ENCODE measurements around the gene ICAM4. TPM values are rescaled to one million over a fixed set of nuclear protein-coding genes. Genes with fewer than 3 reads are reported as not detected.

The ICAM4 gene
- total RNA-seq, 1 donor from 2014 or later, result 0.52 TPM

- ATAC-seq (no peak), DNase-seq (no peak)
- intact Hi-C loops (cut with micrococcal nuclease), result no loop called here
These were observed 22.7 kb downstream of the ICAM4 start, which contains the start of gene ZGLP1 for GRCh38 chr19:10309423-10309822. ZGLP1 (minus strand) TSS chr19:10309815.

DNA sequence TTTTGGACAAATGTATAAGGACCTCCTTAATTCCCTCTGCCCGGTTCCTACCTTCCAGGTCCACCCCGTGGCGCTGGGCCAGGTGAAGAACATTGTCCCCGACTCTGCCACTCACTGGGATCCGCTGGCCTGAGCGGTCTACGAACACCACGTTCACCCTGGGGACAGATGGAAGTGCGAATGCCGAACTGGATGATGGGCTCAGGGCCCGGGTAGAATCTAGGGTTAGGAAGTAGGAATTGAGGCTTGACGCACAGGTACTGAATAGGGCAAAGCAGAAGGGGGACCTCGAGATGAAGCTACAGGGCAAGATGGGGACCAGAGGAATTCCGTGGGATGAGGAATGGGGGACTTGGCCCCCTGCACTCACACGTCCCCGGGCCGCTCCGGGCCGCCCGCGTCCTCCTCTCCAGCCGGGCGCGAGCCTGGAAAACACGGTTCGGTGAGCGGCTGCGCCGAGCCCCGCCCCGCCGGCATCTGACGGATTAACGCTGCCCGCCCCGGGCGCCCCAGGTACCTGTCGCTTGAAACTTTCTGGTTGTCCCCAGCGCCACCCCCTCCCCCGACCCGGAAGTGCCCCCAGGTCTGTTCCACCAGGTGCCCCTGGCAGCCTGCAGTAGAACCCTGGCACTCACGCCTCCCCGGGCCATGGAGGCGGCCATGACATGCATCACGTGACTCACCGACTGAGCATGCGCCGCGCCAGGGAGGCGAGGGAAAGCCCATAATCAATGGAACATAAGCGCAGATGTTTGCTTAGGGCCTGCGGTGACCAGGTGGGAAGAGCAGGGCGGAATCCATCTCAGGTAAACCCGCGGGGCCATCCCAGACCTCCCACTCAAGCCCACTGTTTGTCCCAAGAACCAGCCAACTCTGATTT is 28.8 kb downstream of the ICAM4 start, which contains the start of gene FDX2:
Gene FDX2 (minus strand): TSS at position 681 of the 880 bp plus-strand sequence. CDS start 19 bp downstream, at position 662.
- peak; percentile 95 for DNase-seq
- ATAC-seq, result peak; percentile 93
- intact Hi-C loops (cut with micrococcal nuclease), result no loop called here

GRCh38 chr19:10316229-10317044 is 29.7 kb downstream of the ICAM4 start:
- intact Hi-C loops (cut with micrococcal nuclease), result no loop called here
- DNase-seq (no peak), ATAC-seq (peak; percentile 38)

DNA sequence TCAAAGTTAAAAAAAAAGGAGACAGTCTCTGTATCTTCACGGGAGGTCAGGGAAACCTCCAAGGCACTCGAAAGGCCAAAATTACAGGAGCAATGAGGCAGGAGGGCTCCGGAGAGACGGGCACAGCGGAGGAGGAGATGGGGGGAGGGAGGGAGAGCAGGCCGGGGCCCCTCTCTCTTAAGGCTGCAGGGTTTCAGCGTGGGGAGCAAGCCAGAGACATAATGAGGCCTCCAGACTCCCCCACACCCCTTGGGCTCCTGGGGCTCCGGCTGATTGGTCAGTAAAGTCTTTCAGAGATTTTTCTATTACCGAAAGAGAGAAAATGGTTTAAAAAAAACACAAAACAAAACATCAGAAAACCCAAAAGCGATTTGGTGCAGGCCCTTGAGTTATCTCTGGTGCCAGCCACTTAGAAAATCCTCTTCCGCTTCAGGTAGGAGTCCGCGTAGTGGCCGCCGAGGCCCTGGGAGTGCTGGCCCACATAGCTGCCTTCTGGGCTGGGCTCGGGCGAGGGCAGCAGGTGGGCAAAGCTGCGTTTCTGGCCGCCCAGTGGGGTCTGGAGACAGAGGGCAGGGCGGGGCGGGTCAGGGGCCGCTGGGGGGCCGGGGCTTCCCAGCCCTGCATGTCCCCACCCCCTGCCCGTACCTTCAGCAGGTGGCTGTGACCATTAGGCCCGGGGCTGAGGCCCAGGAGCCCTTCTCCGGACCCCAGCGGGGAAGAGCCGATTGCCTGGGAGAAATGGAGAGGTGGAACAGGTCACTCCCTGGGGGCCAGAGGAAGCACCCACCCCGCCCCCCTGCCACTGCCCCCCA is 30.5 kb downstream of the ICAM4 start:
- intact Hi-C loops (cut with micrococcal nuclease), result no loop called here
- ATAC-seq (no peak), DNase-seq (no peak)

GRCh38 chr19:10317857-10318462 is 31.2 kb downstream of the ICAM4 start:
- no peak for DNase-seq
- intact Hi-C loops (cut with micrococcal nuclease), result no loop called here
- ATAC-seq, result no peak

DNA sequence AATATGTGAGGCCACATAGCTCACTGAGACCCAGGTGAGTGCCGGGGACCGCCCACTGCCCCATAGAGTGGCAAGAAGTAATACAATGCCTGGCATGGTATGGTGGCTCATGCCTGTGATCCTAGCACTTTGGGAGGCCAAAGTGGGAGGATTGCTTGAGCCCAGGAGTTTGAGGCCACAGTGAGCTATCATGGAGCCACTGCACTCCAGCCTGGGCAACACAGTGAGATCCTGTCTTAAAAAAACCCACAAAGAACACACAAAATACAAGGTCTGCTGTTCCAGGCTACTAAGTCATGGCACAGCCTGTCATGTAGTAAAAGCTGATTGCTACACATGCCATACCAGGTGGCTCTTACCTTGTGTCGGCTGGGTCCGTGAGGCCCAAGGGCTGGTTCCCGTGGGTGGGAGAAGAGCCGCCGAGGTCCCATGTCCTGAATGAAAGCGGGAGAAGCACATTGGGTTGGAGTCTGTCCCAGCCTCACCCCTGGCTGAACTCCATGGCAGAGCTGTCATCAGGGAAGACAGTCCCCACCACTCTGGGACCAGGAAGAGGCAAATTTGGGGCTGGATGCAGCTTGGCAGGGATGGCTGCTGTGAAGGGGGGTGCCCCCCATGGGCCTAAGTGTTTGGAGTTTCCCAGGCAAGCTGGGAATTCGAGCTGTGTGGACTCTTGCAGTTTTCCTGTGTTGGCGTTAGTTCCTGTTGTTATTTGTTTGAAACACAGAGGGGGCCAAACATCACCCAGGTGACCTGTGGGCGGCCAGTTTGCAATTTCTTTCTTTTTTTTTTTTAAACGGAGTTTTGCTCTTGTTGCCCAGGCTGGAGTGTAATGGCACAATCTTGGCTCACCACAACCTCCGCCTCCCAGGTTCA is 32.3 kb downstream of the ICAM4 start:
- intact Hi-C loops (cut with micrococcal nuclease), result no loop called here
- no peak for DNase-seq
- no peak for ATAC-seq

- no peak for DNase-seq
- intact Hi-C loops (cut with micrococcal nuclease), result no loop called here
- no peak for ATAC-seq
These were observed 34.1 kb downstream of the ICAM4 start for GRCh38 chr19:10320602-10321416.

GRCh38 chr19:10321417-10321797 is 34.7 kb downstream of the ICAM4 start:
- no peak for ATAC-seq
- DNase-seq, result no peak

GRCh38 chr19:10321874-10322835 is 35.4 kb downstream of the ICAM4 start:
- DNase-seq, result no peak
- intact Hi-C loops (cut with micrococcal nuclease), result no loop called here
- ATAC-seq, result no peak

More at GRCh38 chr19:10321417-10321797, 34.7 kb downstream of the ICAM4 start:
- intact Hi-C loops (cut with micrococcal nuclease), result no loop called here

DNA sequence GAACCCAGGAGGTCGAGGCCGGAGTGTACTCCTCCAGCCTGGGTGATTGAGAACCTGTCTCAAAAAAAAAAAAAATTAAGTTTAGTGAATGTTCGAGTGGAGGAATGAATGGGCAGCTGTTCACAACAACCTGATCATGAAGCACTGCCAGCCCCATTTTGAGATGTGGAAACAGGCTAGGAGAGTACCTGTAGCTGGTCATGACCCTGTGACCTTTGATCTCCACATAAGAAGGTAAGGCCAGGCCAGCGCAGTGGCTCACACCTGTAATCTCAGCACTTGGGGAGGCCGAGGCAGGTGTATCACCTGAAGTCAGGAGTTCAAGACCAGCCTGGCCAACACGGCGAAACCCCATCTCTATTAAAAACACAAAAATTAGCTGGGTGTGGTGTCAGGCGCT is 39.0 kb downstream of the ICAM4 start:
- intact Hi-C loops (cut with micrococcal nuclease), result no loop called here
- DNase-seq (no peak), ATAC-seq (no peak)

GRCh38 chr19:10327793-10328192 is 41.0 kb downstream of the ICAM4 start:
- DNase-seq, result no peak
- intact Hi-C loops (cut with micrococcal nuclease), result no loop called here

GRCh38 chr19:10328558-10329429 is 42.0 kb downstream of the ICAM4 start:
- DNase-seq (no peak), ATAC-seq (no peak)
- intact Hi-C loops (cut with micrococcal nuclease), result no loop called here

More at GRCh38 chr19:10327793-10328192, 41.0 kb downstream of the ICAM4 start:
- ATAC-seq, result no peak

GRCh38 chr19:10329555-10329954 is 42.8 kb downstream of the ICAM4 start:
- ATAC-seq (no peak), DNase-seq (no peak)
- intact Hi-C loops (cut with micrococcal nuclease), result no loop called here

GRCh38 chr19:10332158-10332964 is 45.6 kb downstream of the ICAM4 start:
- DNase-seq (no peak), ATAC-seq (no peak)
- intact Hi-C loops (cut with micrococcal nuclease), result loop anchor here (10.0 kb wide), 1 partner anchor 48 kb away; the partner anchor contains the start of genes ICAM4 and ICAM5

Measured in left ventricle myocardium superior (tissue), 1 donor.